NB4 (cell line): Measurements from ENCODE around the gene RNF128.

Experiments
- DNase-seq: peaks from one replicate; pipeline ENCODE4 v3.0.0; 2010; ENCODE audit warnings: low read depth
- H3K4me3 ChIP-seq: one replicate; pipeline ENCODE4 v1.5.1; 2011; ENCODE audit warnings: mild to moderate bottlenecking, low read depth, low read length, moderate library complexity
- MYC ChIP-seq: IDR thresholded peaks from 2 replicates; pipeline ENCODE4 v1.6.1; 2011; ENCODE audit warnings: low read depth, low read length
- POLR2A ChIP-seq: IDR thresholded peaks from 2 replicates; pipeline ENCODE4 v1.6.1; 2011; ENCODE audit warnings: mild to moderate bottlenecking; ENCODE audit not compliant: insufficient read length; ENCODE audit errors: extremely low read depth
- TF ChIP-seq, protein P1 (sequence below): IDR thresholded peaks from one replicate; pipeline ENCODE4 v1.5.1; 2012; ENCODE audit warnings: low read depth, low read length
- TF ChIP-seq, protein P2 (sequence below): IDR thresholded peaks from 2 replicates; pipeline ENCODE4 v1.6.1; 2011; ENCODE audit warnings: low read depth, low read length

RNF128 gene

DNA sequence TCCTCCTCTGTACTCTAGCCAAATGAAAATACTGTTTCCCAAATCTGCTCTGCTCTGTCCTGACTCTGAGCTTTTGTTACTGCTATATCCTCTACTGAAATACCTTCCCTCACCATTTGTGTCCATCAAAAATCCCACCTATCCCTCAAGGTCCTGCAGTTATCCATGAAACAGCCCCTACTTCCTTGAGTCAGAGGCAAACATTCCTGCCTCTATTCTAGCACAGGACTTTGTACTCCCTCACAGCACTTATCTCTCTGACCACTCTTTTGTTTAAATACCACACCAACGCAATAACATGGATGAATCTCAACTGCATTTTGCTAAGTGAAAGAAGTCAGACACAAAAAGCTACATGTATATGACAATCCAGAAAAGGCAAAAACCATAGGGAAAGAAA is 10.5 kb upstream of the RNF128 start:
- DNase-seq = no peak
- no peak for TF ChIP-seq MYC
- no peak for TF ChIP-seq POLR2A
- TF ChIP-seq, protein P1, sequence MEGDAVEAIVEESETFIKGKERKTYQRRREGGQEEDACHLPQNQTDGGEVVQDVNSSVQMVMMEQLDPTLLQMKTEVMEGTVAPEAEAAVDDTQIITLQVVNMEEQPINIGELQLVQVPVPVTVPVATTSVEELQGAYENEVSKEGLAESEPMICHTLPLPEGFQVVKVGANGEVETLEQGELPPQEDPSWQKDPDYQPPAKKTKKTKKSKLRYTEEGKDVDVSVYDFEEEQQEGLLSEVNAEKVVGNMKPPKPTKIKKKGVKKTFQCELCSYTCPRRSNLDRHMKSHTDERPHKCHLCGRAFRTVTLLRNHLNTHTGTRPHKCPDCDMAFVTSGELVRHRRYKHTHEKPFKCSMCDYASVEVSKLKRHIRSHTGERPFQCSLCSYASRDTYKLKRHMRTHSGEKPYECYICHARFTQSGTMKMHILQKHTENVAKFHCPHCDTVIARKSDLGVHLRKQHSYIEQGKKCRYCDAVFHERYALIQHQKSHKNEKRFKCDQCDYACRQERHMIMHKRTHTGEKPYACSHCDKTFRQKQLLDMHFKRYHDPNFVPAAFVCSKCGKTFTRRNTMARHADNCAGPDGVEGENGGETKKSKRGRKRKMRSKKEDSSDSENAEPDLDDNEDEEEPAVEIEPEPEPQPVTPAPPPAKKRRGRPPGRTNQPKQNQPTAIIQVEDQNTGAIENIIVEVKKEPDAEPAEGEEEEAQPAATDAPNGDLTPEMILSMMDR = no peak
- TF ChIP-seq, protein P2, sequence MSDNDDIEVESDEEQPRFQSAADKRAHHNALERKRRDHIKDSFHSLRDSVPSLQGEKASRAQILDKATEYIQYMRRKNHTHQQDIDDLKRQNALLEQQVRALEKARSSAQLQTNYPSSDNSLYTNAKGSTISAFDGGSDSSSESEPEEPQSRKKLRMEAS = no peak
- no peak overlapping the region for H3K4me3 ChIP-seq

DNA sequence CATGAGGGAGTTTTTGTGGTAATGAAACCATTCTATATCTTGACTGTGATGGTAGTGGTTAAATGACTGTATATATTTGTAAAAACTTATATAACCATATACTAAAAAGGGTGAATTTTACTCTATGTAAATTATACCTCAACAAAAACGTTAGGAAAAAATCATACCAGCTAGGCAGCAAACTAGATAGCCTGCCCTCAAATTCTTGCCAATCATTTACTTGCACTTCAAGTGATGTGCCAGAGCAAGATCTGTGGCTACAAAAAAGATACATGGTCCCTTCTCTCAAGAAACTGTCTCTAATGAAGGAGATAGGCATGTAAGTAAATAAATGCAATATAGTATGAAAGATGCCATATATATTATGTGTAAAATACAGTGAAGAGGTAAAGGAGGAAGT is 10.0 kb upstream of the RNF128 start:
- no peak overlapping the region for H3K4me3 ChIP-seq
- DNase-seq = no peak
- TF ChIP-seq, protein P2 = no peak
- TF ChIP-seq MYC (no peak), POLR2A (no peak)
- TF ChIP-seq, protein P1 = no peak

DNA sequence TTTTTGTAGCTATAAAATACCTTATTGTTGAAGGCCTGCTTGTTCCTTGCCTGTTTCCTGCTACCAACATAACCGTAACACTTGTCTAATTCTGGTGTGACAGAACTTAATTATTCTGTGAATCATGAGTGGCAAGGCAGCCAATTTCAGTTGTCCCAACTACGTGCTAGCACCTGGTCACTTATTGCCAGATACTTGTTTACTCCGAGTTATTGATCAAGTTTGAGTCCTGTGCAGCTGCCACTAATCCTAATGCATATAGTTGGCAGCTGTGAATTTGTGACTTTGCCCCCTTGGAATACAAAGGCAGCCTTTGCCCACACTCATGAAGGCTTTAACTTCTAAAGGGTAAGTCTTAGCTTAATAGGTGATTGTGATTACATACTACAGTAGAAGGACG is 7.8 kb upstream of the RNF128 start:
- DNase-seq = no peak

DNA sequence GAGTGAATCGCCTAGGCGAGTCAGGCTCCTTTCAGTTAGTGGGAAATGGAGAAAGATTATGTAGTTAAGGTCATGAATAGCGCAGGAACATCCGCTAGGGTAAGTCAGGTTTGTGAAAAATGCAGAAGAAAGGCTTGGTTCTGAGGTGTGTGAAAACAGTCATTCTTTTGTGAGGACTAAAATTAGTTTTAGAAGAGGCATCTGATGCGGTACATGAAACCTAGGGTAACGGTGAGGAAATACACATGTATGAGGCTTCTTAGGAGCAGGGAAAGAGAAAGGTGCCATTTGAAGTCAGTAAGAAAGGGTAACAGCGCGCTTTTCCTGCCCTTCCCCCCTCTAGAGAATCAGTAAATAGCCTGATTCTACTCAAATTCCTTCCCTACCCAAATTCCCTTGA is 570 bp upstream of the RNF128 start:
- H3K4me3 ChIP-seq = no peak overlapping the region
- TF ChIP-seq, protein P1 = no peak
- TF ChIP-seq, protein P2 = no peak
- TF ChIP-seq MYC = no peak
- no peak for TF ChIP-seq POLR2A
- DNase-seq = no peak

More for the DNA sequence above, 7.8 kb upstream of the RNF128 start:
- TF ChIP-seq, protein P1 = no peak
- TF ChIP-seq POLR2A (no peak), MYC (no peak)
- TF ChIP-seq, protein P2 = no peak
- H3K4me3 ChIP-seq = no peak overlapping the region

DNA sequence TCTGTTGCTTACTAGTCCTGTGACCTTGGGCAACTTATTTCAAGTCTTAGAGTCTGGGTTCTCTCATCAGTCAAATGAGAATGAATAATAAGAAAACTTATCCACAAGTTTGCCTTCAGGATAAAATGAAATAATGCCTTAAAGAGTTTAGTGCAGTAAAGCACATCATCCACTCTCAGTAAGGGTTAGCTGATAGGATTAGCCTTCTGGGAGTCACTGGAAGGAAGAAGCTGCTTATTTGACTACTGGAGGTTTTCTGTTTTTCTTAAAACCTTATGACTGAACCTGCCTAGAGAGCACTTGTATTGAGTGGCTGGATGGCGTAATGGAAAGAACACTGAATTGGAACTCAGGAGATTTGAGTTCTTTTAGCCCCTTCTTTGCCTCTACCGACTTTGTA is 1.8 kb downstream of the RNF128 start:
- no peak for TF ChIP-seq MYC
- TF ChIP-seq, protein P2 = no peak
- TF ChIP-seq, protein P1 = no peak
- no peak for TF ChIP-seq POLR2A
- no peak overlapping the region for H3K4me3 ChIP-seq
- no peak for DNase-seq

DNA sequence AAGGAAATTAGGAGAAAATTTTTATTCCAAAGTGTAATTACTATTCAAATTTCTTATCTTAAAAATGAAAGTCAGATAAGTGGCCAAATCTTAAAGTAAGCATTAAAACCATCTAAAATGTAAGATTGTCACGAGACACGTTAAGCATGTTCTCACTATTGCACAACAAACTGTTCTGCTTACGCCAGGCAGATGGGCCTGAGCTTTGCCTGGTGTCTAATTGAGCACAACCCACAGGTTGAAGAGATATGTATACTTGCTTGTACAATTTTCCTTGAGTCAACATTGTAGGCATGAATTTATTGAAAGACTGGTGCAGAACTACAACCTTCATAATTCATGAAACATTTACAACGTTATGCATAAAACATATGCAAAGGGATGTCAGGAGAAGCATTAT is 3.9 kb downstream of the RNF128 start:
- DNase-seq = no peak
- H3K4me3 ChIP-seq = no peak overlapping the region
- TF ChIP-seq, protein P2 = no peak
- no peak for TF ChIP-seq MYC
- TF ChIP-seq, protein P1 = no peak
- no peak for TF ChIP-seq POLR2A
